Hematopoietic multipotent progenitor cell treated with erythropoietin and hydrocortisone succinate and interleukin-3 and kit ligand, for 4 days (in vitro differentiated cells): ENCODE measurements around the gene DENND2C.
A peak's percentile ranks its signal among the peaks of the same experiment; 100 is the strongest.

Experiments
- DNase-seq: peaks from one replicate; pipeline ENCODE4 v3.0.0-alpha.2; 2015

The DENND2C gene

DNA sequence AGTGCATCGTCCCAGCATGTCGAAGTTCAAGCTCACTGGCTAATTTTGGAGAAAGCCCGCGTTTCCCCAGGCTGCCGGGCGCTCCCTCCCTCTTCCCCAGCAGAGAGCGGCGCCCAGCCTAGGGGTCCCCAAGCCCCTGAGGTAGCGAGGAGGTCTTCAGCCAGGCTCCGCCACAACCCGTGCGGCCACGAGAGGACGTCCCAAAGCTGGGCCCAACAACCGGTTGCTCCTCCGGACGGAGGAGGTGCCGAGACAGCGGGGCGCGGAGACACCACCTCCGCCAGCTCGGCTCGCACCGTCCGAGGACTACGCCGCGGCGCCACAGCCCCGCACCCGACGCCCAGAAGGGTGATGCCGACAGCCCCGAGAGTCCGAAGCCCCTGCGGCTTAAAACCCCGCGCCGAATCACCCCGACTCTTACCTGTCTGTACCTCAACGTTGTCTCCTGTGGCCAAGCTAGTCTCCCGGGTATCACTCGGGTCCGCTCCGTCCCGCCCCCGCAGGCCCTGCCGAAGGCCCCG lies at the start of gene DENND2C:
TSS of gene DENND2C (minus strand) at position 488 of the 521 bp plus-strand sequence. CDS start 44,065 bp downstream, outside the sequence.
- DNase-seq = no peak

DNA sequence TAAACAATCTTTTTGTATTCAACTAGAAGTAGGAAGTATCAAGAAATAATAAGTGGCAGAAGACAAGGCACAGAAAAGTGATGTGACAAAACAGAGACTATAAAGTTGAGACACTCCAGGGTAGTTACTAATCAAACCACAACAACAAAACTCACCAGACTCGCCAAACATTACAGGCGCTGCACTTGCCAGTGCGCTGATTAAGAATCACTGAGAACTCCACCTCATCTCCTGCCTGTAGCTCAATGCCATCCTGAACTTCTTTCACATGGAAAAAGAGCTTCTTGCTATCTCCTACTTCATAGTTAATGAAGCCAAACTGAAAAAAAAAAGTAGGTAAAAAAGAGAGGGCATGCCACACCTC lies 49.6 kb upstream of the DENND2C start:
- no peak for DNase-seq

- no peak for DNase-seq
Measured at GRCh38 chr1:114718661-114719423, 49.0 kb upstream of the DENND2C start.

GRCh38 chr1:114716304-114717170 lies 46.7 kb upstream of the DENND2C start, which contains the start of gene NRAS:
Gene NRAS, minus strand, starts transcription at chr1:114716771. Its CDS starts 611 bp downstream, at chr1:114716160.
- DNase-seq = peak; percentile 97

DNA sequence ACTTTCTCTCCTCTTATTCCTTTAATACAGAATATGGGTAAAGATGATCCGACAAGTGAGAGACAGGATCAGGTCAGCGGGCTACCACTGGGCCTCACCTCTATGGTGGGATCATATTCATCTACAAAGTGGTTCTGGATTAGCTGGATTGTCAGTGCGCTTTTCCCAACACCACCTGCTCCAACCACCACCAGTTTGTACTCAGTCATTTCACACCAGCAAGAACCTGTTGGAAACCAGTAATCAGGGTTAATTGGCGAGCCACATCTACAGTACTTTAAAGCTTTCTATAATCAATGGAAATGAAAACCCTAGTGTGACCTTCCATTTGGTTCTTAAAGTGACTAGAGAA lies 46.1 kb upstream of the DENND2C start:
- DNase-seq = no peak

DNA sequence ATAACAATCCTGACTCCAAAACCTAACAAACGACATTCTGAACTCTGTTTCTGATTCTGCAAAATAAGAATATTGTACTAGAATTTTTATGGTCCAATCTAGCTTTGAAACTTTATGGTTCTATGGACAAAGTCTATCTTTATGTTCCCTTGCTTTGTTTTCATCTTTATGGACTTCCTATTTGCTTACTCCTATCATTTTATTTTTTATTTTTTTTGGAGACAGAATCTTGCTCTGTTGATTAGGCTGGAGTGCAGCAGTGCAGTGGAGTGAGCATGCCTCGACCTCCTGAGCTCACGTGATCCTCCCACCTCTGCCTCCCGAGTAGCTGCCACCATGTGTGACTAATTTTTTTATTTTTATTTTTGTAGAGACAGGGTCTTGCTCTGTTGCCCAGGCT lies 43.1 kb upstream of the DENND2C start:
- DNase-seq = no peak

- DNase-seq = no peak
Measured at GRCh38 chr1:114710360-114710759, 40.5 kb upstream of the DENND2C start.

- DNase-seq = no peak
Measured at GRCh38 chr1:114707604-114708003, 37.8 kb upstream of the DENND2C start.

GRCh38 chr1:114703242-114703641 lies 33.4 kb upstream of the DENND2C start:
- no peak for DNase-seq

DNA sequence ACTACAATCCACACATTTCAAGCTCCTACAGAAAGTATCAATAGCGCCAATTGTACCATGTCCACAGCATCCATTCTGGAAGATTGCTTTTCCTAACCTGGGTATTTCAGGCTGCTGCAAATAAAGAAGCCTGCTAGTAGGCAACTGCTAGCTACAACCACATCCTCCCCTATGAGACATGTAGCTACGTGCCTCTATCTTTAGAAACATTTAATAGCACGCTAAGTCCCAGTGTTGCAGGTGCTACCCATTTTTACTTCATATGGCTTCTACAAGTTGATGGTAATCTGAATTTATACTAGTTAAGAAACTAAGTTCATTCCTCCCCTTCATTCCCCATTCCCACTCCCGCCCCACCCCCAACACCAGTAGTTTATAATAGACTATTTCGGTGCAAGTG lies 32.9 kb upstream of the DENND2C start:
- no peak for DNase-seq

DNA sequence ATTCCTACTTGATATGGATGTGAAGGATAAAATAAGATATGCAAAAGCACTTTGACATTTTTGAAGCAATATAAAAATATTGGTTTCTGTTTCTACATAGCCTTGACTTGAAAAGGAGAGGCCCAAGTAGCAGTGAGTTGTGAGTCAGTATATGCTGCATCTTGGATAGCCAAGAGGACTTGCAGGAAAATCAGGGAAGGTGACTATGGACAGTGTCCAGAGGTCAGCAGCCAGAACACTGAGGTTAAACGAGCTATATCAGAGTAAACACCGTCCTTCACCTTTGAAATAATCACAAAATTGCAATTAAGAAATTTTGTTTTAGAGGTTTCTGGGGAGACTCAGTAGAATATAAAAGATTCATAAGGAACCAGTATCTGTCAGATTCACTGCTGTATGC lies 32.1 kb upstream of the DENND2C start:
- no peak for DNase-seq

GRCh38 chr1:114700036-114700600 lies 30.3 kb upstream of the DENND2C start:
- no peak for DNase-seq

DNA sequence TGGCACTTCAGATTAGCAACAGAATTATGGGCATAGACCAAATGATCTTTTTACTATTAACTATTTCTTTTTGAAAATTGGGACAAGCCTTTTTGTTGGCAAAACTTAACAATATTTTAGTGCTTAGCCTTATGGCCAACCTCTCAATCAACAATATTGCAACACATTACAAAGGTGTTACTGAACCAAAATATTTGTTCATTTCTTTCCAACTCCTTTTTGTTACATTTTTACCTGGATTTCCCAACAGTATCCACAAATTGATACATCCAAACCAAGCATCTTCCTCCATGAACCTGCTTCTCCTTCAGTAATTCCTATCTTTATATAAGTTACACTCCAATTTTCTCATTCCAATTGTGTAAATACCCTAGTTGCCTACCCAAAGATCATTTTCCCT lies 27.0 kb upstream of the DENND2C start:
- DNase-seq = no peak

DNA sequence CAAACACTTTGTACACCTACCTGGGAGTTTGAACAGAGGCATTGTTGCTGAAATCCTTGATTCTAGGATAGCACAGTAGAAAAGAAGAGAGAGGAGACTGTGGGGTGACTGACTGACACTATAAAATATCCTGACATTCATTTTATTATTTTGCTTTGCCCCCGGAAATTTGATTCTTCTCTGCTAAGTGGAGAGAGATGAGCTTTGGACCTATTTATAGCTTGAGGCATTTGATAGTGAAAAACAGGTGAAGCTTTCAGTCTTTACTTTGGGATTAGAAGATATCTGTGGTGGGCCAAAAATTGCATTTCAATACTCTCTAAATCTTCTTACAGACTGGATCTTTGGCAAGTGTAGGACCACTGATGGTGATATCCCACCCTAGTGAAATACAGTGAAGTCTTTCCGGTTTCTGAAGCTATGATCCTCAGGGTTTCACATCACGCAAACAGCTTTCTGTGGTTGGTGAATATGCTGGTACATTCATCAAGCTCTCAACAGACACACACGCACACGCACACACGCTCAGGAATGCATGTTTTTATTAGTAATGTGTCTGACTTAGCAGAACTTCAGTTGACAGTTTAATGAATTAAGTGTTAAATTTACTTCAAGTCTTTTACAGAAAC lies 25.7 kb upstream of the DENND2C start, which contains the start of gene AMPD1:
TSS of gene AMPD1 (minus strand) at position 117 of the 629 bp plus-strand sequence. CDS start at position 42, 75 bp downstream.
- no peak for DNase-seq

- no peak for DNase-seq
Measured at GRCh38 chr1:114694540-114695310, 24.9 kb upstream of the DENND2C start.

DNA sequence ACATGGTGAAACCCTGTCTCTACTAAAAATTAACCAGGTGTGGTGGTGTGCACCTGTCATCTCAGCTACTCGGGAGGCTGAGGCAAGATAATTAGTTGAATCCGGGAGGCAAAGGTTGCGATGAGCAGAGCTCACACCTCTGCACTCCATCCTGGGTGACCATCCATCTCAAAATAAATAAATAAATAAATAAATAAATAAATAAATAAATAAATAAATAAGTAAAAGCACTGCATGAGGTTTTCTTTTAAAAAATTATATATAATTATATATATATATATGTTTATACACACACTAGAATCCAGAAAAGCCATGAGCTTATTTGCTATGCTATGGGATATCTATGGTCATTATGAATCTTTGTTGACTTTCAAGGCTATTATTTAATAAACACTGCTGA lies 23.1 kb upstream of the DENND2C start:
- DNase-seq = no peak

DNA sequence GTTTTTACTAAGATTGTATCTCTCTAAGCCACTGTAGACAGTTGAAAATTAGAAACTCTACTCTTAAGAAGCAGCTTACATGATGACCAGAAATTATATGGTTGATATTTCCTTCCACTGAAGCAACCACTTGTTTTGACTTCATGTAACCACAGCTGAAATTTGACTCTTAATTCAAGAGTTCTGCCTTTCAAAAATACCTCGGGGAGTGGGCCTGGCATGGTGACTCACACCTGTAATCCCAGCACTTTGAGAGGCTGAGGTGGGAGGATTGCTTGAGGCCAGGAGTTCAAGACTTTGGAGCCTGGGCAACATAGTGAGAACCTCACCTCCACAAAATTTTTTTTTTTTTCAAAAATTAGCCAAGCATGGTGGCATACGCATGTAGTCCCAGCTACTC lies 21.2 kb upstream of the DENND2C start:
- no peak for DNase-seq

- peak; percentile 4 for DNase-seq
Measured at GRCh38 chr1:114690148-114690547, 20.3 kb upstream of the DENND2C start.

- DNase-seq = no peak
Measured at GRCh38 chr1:114688526-114688925, 18.7 kb upstream of the DENND2C start.

- DNase-seq = no peak
Measured at GRCh38 chr1:114685851-114686250, 16.0 kb upstream of the DENND2C start.

DNA sequence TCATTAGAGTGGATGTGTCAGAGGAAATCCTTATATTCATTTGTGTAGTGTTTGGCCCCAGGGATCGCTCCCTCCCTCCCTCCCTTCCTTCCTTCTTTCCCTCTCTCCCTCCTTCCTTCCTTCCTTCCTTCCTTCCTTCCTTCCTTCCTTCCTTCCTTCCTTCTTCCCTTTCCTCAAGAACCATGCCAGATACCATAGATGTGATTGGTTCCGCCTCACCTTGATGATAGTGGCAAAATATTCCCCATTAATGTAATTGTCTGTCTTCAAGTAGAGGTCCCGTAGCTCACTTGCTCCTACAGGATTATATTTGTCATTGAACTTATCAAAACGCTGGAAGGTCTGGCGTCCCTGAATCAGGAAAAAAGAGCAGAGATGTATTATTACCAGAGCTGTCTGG lies 7.8 kb upstream of the DENND2C start:
- DNase-seq = no peak

GRCh38 chr1:114676115-114676514 lies 6.3 kb upstream of the DENND2C start:
- no peak for DNase-seq
